Neuron (in vitro differentiated cells): Measurements from ENCODE around the gene CACNB2.
A peak's percentile ranks its signal among the peaks of the same experiment; 100 is the strongest.

Experiments used
- H2AFZ ChIP-seq: one replicate; pipeline ENCODE4 v1.6.1; 2013; ENCODE audit warnings: low read depth, mild to moderate bottlenecking, inconsistent platforms, low read length, moderate library complexity
- H3K27me3 ChIP-seq: one replicate; pipeline ENCODE4 v1.6.1; 2013; ENCODE audit warnings: low read length; ENCODE audit not compliant: insufficient read depth
- H3K36me3 ChIP-seq: one replicate; pipeline ENCODE4 v1.6.1; 2013; ENCODE audit warnings: low read length; ENCODE audit not compliant: insufficient read depth
- H3K4me1 ChIP-seq: one replicate; pipeline ENCODE4 v1.6.1; 2013; ENCODE audit warnings: low read length; ENCODE audit not compliant: insufficient read depth
- H3K4me3 ChIP-seq: 2 replicates; pipeline ENCODE4 v1.5.1; 2013; ENCODE audit warnings: mild to moderate bottlenecking, low read length, moderate library complexity
- H3K9me3 ChIP-seq: one replicate; pipeline ENCODE4 v1.6.1; 2013; ENCODE audit warnings: low read length

The CACNB2 gene

DNA sequence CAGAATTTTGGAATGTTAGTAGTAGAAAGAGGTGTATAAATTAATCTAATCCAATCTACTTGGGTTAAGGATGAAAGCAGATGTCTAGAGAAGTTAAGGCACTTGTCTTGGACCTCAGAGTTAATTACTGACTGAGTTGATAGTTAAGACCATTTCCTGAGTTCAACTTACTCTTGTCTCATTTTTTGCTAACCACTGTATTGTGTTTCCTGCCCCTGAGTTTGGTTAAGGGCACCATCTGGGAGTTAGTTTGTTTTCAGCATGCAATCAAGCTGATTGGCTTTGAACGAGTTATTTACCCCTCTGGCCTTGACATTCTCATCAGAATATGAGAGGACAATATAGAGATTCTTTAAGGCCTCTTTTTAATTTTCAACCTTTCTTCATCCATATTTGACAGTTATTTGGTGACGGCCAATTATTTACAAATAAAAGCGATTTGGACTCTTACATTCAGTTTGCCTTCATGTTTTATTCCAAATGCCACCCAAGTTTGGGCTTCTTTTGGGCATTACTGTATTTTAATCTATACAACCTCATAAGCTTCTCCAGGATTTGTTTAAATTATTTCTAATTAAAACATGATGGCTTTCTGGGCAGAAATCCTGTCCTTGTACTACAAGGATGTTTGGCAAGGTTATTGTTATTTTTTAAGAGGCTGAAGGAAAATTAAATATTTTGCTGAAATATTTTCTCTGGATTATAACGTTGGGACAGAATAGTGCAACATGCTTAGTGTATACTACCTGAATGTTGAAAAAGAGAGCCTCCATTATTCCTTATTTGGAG is 225.0 kb downstream of the CACNB2 start:
- H2AFZ ChIP-seq, result no peak overlapping the region
- H3K36me3 ChIP-seq, result no peaks in the 10 kb centered on the region
- H3K4me3 ChIP-seq, result no peak overlapping the region
- no peaks in the 10 kb centered on the region for H3K4me1 ChIP-seq
- no peaks in the 10 kb centered on the region for H3K27me3 ChIP-seq
- no peaks in the 10 kb centered on the region for H3K9me3 ChIP-seq

DNA sequence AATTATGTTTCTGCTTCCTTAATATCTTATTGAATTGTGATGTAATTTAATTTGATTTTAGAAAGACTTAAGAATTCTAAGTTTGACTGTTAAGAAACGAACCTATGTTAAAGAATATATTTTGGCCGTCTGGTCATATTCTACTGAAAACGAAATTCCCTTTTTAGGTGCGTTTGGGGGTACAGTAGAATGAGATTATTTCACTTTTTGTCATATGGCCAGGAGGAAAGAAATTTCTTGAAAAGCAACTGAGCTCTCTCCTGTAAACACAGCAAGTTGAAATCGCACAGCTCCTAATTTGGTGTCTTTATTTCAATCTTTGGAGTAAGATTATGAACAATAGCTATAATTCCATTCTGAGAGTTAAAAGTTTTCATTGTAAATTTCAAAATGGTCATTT is 227.6 kb downstream of the CACNB2 start:
- no peaks in the 10 kb centered on the region for H3K9me3 ChIP-seq
- no peaks in the 10 kb centered on the region for H3K4me1 ChIP-seq
- no peak overlapping the region for H2AFZ ChIP-seq
- no peaks in the 10 kb centered on the region for H3K27me3 ChIP-seq
- H3K36me3 ChIP-seq, result no peaks in the 10 kb centered on the region
- H3K4me3 ChIP-seq, result no peak overlapping the region

DNA sequence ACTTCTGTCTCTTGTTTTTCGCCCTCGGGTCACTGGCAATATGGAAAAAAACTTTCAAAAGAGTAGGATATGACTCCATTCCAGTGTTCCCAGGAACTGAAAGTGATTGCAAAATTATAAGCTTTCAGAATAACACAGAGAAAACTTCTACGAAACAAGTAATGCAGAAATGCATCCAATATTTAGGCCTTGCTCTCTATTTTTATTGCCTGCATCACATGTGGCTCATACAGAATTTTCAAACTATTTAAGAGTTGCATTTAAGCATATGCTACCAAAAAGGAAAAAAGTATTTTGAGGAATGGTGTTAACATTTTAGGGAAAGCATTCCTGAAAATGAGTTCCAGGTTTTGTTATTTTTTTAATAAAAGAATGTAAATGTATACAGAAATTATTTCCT is 228.0 kb downstream of the CACNB2 start:
- Histone ChIP-seq H3K36me3 (no peaks in the 10 kb centered on the region), H3K4me1 (no peaks in the 10 kb centered on the region), H3K9me3 (no peaks in the 10 kb centered on the region), H3K4me3 (no peak overlapping the region), H3K27me3 (no peaks in the 10 kb centered on the region), H2AFZ (no peak overlapping the region)

DNA sequence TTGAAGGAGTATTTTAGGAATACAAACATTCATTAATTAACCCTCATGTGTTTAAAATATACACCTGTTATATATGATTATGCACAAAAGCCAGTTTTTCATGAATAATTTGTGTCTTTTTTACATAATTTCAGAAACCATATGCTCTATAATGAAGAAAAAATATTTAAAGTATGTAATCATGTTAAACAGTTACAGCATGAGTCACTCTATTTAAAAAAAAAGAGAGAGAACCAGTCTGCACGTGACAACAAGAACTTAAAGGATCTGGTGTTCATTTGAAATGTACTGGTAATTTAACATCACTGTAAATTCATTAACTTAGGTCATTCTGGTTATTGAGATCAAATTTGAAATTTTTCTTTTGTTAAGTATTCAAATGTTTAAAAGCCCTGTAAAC is 228.5 kb downstream of the CACNB2 start:
- no peaks in the 10 kb centered on the region for H3K27me3 ChIP-seq
- H3K4me3 ChIP-seq, result no peak overlapping the region
- no peaks in the 10 kb centered on the region for H3K4me1 ChIP-seq
- no peaks in the 10 kb centered on the region for H3K9me3 ChIP-seq
- no peaks in the 10 kb centered on the region for H3K36me3 ChIP-seq
- no peak overlapping the region for H2AFZ ChIP-seq

DNA sequence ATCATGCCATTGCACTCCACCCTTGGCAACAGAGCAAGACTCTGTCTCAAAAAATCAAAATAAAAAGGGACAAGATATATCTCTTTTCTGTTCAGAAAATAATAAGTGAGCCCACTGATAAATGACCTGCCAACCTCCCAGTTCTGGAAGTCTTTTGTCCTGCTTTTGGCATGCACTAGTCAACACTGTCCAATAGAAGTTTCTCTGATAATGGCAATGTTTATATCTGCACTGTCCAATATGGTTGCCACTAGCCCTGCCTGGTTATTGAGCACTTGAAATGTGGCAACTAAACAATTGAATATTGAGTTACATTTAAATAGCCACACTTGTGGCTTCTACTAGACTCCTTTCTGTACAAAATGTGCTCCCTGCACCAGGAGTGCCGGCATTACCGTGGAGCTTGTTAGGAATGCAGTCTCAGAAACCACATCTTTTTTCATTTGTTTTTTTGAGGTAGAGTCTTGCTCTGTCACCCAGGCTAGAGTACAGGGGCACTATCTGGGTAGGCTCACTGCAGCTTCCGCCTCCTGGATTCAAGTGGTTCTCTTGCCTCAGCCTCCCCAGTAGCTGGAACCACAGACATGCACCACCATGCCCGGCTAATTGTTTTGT is 229.7 kb downstream of the CACNB2 start:
- H3K27me3 ChIP-seq, result no peaks in the 10 kb centered on the region
- H2AFZ ChIP-seq, result no peak overlapping the region
- H3K36me3 ChIP-seq, result no peaks in the 10 kb centered on the region
- no peaks in the 10 kb centered on the region for H3K4me1 ChIP-seq
- H3K4me3 ChIP-seq, result no peak overlapping the region
- no peaks in the 10 kb centered on the region for H3K9me3 ChIP-seq

DNA sequence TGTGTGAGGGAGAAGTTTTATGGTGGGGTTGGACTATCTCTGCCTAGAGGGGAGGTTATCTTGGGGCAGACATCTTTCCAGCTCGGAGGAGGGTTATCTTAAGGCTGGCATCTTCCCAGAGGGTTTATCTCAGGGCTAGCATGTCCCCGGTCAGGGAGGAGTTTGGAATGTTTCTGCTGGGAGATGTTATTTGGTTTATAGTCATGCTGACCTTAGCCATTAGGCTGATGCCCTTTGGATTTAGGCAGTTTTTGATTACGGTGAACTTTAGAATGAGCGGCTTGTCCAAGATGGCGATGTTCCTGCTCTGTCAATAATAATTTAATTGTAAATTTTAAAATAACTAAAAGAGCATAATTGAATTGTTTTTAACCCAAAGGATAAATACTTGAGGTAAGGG is 236.4 kb downstream of the CACNB2 start:
- H3K27me3 ChIP-seq, result no peaks in the 10 kb centered on the region
- H3K36me3 ChIP-seq, result no peaks in the 10 kb centered on the region
- no peak overlapping the region for H3K4me3 ChIP-seq
- H2AFZ ChIP-seq, result no peak overlapping the region
- H3K9me3 ChIP-seq, result no peaks in the 10 kb centered on the region
- H3K4me1 ChIP-seq, result no peaks in the 10 kb centered on the region

DNA sequence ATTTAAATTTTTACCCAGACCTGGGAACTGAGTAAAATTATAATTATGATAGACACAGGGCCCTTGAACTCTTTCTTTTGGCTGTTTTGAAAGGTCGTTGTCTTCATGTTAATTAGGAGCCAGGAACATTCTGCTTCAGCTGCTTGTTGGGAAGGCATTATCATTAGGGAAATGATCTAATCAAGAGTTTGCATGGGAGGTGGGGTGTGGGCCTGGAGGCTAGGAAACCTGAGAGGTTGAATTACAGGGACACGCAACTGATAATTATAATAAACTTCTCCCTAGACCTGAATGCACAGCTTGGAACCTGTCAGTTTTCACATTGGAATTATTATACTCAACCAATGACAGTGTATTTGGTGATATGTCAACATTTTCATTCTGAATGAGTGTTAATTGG is 237.7 kb downstream of the CACNB2 start:
- no peak overlapping the region for H2AFZ ChIP-seq
- no peaks in the 10 kb centered on the region for H3K36me3 ChIP-seq
- no peak overlapping the region for H3K4me3 ChIP-seq
- H3K4me1 ChIP-seq, result no peaks in the 10 kb centered on the region
- no peaks in the 10 kb centered on the region for H3K27me3 ChIP-seq
- no peaks in the 10 kb centered on the region for H3K9me3 ChIP-seq

DNA sequence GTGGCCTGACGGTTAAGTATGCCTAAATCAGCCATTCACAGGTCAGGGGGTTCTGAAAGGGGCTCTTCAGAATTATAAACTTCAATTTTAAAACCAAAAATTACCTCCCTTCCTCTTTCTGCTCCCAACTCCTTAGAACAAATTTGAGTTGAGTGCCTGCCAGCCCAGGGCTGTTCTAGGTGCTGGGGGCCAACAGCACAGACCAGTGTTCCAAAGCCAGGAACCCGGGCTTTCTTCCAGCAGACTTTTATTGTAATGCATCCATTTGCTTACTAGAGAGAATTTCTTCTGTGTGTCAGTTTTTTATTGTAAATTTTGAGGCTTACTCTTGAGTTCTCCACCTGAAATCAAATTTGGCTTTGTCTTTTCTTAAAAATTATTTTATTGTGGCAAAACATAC is 238.5 kb downstream of the CACNB2 start:
- Histone ChIP-seq H3K36me3 (no peaks in the 10 kb centered on the region), H3K4me3 (no peak overlapping the region), H3K27me3 (no peaks in the 10 kb centered on the region), H2AFZ (no peak overlapping the region), H3K4me1 (no peaks in the 10 kb centered on the region), H3K9me3 (no peaks in the 10 kb centered on the region)

DNA sequence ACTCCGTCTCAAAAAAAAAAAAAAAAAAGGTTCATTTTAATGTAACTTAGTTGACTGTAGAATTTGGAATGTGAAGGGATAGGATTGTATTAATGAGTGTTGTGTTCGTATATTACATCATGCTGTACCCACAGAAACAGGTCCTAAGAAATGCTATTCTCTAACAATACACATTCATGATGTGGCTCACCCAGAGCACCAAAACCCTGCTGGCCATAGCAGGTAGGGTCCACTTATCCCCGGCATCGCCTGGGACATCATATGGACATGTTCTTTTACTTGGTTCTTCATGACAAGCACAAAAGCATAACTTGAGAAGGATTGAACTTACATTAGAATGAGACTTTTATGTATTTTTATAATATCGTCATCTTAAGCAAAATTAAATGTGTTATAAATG is 241.5 kb downstream of the CACNB2 start:
- no peaks in the 10 kb centered on the region for H3K36me3 ChIP-seq
- H3K27me3 ChIP-seq, result no peaks in the 10 kb centered on the region
- no peak overlapping the region for H3K4me3 ChIP-seq
- H3K9me3 ChIP-seq, result no peaks in the 10 kb centered on the region
- H3K4me1 ChIP-seq, result no peaks in the 10 kb centered on the region
- H2AFZ ChIP-seq, result no peak overlapping the region

DNA sequence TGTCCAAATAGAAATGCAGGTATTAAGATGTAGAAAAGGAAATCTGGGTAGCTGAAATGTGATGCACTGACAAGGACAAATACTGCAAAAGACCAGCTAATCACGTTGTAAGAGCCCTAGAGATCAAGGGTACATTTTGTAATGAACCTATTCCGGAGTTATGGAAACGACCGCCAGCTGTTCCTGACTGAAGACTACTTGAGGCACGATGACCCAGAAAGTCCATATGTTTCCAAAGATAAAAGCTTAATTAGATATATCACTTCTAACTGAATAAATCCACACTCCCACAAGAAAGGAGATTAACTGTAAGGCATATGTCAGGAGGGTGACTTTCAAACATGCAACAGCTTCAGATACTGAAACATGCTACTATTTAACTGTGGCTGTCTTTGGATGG is 257.7 kb downstream of the CACNB2 start:
- Histone ChIP-seq H3K9me3 (no peaks in the 10 kb centered on the region), H3K36me3 (no peaks in the 10 kb centered on the region), H3K4me1 (peaks cover 4% of the 10 kb centered on the region), H3K4me3 (no peak overlapping the region), H2AFZ (no peak overlapping the region), H3K27me3 (peaks cover 22% of the 10 kb centered on the region)

DNA sequence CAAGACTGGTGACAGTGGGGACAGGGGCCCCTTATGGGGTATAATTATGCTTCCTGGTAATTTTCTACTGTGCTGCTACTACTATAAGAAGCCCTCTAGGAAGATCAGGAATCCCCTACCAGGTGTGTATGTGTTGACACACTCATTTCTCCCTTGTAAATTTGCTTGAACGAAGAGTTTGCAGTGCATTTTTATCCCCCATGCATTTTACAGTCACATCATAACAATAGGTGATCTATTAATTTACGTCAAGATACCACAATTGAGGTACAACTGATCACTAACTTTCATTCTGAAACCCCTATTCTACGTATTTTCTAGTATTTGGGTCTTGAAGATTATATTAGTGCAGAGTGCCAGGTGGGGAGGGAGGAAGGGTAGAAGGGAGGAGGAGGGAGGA is 258.9 kb downstream of the CACNB2 start:
- H3K9me3 ChIP-seq, result no peaks in the 10 kb centered on the region
- peaks cover 6% of the 10 kb centered on the region for H3K4me1 ChIP-seq
- no peaks in the 10 kb centered on the region for H3K36me3 ChIP-seq
- no peak overlapping the region for H3K4me3 ChIP-seq
- no peak overlapping the region for H2AFZ ChIP-seq
- H3K27me3 ChIP-seq, result peaks cover 22% of the 10 kb centered on the region

DNA sequence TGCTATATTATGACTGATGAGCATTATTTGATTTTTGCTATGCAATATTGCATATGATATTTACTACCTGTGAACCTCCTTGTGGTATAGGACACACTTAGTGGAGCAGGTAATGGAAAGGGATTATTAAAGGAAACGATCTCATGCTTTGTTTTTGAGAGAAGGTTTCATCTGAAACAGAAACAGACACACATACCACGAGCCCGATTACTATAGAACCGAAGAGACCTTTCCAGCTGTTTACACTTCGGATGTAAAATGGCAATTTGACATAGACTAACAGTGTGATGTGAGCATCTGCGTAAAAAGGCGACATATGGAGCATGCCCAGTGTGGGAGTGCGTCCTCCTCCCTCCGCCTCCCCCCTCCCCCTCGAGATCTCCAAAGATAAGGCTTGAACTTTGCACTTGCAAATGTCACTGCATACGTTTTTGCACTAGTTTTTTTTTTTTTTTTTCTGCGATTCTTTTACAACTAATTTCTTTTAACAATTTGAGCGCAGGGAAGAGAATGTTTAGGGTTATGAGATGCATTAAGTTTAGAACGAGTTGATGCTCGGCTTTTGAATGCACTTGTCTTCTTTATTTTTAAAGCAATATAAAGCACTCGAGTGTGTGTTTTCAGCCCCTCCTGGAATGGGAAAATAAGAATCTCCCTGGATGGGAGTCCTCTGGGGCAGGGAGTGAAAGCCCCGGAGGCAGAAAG is 260.1 kb downstream of the CACNB2 start:
- peaks cover 22% of the 10 kb centered on the region for H3K27me3 ChIP-seq
- H3K4me3 ChIP-seq, result peak overlapping the region; percentile 19
- H3K36me3 ChIP-seq, result no peaks in the 10 kb centered on the region
- H3K4me1 ChIP-seq, result peaks cover 6% of the 10 kb centered on the region
- H2AFZ ChIP-seq, result no peak overlapping the region
- no peaks in the 10 kb centered on the region for H3K9me3 ChIP-seq

DNA sequence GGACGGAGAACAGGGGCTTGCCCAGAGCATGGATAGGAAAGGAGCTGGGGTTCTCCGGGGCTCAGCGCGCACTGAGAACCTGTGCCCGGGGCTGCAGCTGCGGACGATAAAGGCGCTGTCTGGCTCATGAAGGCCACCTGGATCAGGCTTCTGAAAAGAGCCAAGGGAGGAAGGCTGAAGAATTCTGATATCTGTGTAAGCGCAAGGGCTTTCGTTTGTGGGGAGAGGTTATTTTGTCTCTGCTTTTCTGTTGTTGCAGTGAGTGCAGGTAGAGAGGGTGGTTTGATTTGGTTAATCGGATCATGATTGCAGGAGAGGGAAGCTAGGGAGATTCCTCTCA is 260.7 kb downstream of the CACNB2 start:
- H3K4me3 ChIP-seq, result peak overlapping the region; percentile 19
- no peaks in the 10 kb centered on the region for H3K9me3 ChIP-seq
- peaks cover 6% of the 10 kb centered on the region for H3K4me1 ChIP-seq
- H3K36me3 ChIP-seq, result no peaks in the 10 kb centered on the region
- peaks cover 22% of the 10 kb centered on the region for H3K27me3 ChIP-seq
- no peak overlapping the region for H2AFZ ChIP-seq
